NCI-H1436 treated with DMSO at 0.1 percent for 48 hours (cell line): ENCODE results near the gene PCDHB16.

Experiments
- DNase-seq: peaks from one replicate; lab custom pipeline; 2025; lab: John Stamatoyannopoulos, UW

The PCDHB16 gene

DNA sequence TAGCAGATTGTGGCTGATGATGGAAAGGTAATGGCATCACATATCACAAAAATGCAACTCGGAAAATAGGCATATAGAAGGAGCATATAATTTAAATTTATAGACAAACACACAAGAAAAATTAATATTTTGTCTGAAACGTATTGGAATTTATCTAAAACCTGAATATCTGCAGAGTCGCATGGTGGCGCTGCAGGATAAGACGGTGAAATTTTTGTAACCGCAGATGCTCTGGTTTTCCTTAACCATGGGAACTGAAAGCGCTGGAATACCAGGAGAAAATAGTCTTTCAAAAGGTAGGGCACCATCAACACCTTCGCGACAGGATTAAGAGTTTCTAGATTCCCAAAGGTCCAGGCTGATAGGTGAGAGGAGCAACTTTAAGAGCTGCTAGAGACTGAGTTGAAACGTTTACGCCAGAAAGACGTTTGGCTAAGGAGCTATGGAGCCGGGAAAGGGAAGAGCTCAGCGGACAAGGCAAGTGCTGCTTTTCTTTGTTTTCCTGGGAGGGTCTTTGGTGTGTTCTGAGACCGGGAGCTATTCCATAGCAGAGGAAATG lies 52.0 kb downstream of the PCDHB16 start:
- no peak for DNase-seq
